Activated effector memory CD4-positive, alpha-beta T cell treated with Interleukin-2 at 50 U/mL for 16 hours (primary cell): Measurements from ENCODE around the gene RBFOX2.
"Not testable (repeated sequence)": the region's sequence is repeated elsewhere in the genome, so short reads cannot be mapped to it uniquely, and the experiment has no call there.

Experiments
- DNase-seq: peaks from one replicate; pipeline ENCODE4 v3.0.0-alpha.2; 2020

The RBFOX2 gene

GRCh38 chr22:36003972-36004674 is 24.5 kb downstream of the RBFOX2 start:
- DNase-seq, result no peak

- no peak for DNase-seq
These were observed 25.8 kb downstream of the RBFOX2 start for GRCh38 chr22:36002718-36003260.

- DNase-seq, result no peak
These were observed 26.5 kb downstream of the RBFOX2 start for GRCh38 chr22:36002084-36002483.

GRCh38 chr22:35998748-35999147 is 29.9 kb downstream of the RBFOX2 start:
- DNase-seq, result no peak

GRCh38 chr22:35997438-35997837 is 31.2 kb downstream of the RBFOX2 start:
- DNase-seq, result no peak

GRCh38 chr22:35996596-35996995 is 32.0 kb downstream of the RBFOX2 start:
- DNase-seq, result no peak

- no peak for DNase-seq
These were observed 32.9 kb downstream of the RBFOX2 start for GRCh38 chr22:35995772-35996171.

GRCh38 chr22:35995348-35995747 is 33.3 kb downstream of the RBFOX2 start:
- DNase-seq, result no peak

GRCh38 chr22:35993727-35994126 is 34.9 kb downstream of the RBFOX2 start:
- DNase-seq, result not testable (repeated sequence)

GRCh38 chr22:35993048-35993714 is 35.4 kb downstream of the RBFOX2 start:
- DNase-seq, result no peak

GRCh38 chr22:35991168-35991567 is 37.5 kb downstream of the RBFOX2 start:
- DNase-seq, result no peak

- DNase-seq, result no peak
These were observed 40.6 kb downstream of the RBFOX2 start for GRCh38 chr22:35988030-35988429.

GRCh38 chr22:35987487-35987886 is 41.1 kb downstream of the RBFOX2 start:
- no peak for DNase-seq

GRCh38 chr22:35986088-35986487 is 42.5 kb downstream of the RBFOX2 start:
- DNase-seq, result no peak

GRCh38 chr22:35985371-35985770 is 43.3 kb downstream of the RBFOX2 start:
- no peak for DNase-seq

- no peak for DNase-seq
These were observed 44.1 kb downstream of the RBFOX2 start for GRCh38 chr22:35984183-35985175.

GRCh38 chr22:35981900-35982299 is 46.7 kb downstream of the RBFOX2 start:
- DNase-seq, result no peak

- DNase-seq, result no peak
These were observed 49.7 kb downstream of the RBFOX2 start for GRCh38 chr22:35978889-35979288.

GRCh38 chr22:35978201-35978600 is 50.4 kb downstream of the RBFOX2 start:
- no peak for DNase-seq

GRCh38 chr22:35977136-35977535 is 51.5 kb downstream of the RBFOX2 start:
- DNase-seq, result no peak

GRCh38 chr22:35973388-35973787 is 55.2 kb downstream of the RBFOX2 start:
- no peak for DNase-seq

- DNase-seq, result no peak
These were observed 56.1 kb downstream of the RBFOX2 start for GRCh38 chr22:35972559-35972958.

GRCh38 chr22:35971456-35972119 is 57.0 kb downstream of the RBFOX2 start:
- no peak for DNase-seq
